SH-SY5Y (cell line): Measurements from ENCODE around the gene C8A.

Experiments used
- GATA2 ChIP-seq: IDR thresholded peaks from 2 replicates; pipeline ENCODE4 v1.6.1; 2011; ENCODE audit warnings: mild to moderate bottlenecking, low read depth, low read length
- GATA3 ChIP-seq: IDR thresholded peaks from 2 replicates; pipeline ENCODE4 v1.6.1; 2011; ENCODE audit warnings: low read depth, mild to moderate bottlenecking, low read length, moderate library complexity

DNA sequence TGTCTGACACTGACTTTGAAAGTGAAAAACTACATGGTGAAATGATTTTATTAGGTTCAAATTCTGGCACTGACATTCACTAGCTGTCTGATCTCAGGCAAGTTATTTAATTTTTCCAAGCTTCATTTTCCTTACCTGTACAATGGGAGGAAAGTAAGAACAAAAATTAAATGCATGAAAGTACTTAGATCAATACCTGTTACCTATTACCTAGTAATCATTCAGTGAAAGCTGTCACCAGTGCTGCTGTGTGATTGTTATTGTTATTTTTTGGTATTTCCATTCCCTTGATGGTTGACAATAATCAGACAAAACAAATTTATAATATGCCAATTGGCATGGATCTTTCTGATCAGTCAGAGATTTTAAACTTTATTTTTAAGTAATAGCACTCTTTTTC lies 1.6 kb downstream of the C8A start:
- TF ChIP-seq GATA3 (no peak), GATA2 (no peak)
